IMR-90 (cell line): ENCODE data around the gene AMBRA1. TPM values are rescaled to one million over a fixed set of nuclear protein-coding genes. Genes with fewer than 3 reads are reported as not detected.

Experiments used
- ATAC-seq: fragments of 200-7000 bp; cut with Tn5 transposase; 2 replicates; pipeline ENCODE4 v1.9.1; 2020; ENCODE audit warnings: low read depth, mild to moderate bottlenecking, moderate library complexity
- BruUV-seq: library from RNA; stranded (reverse); fragments of 400-500 nt; replicated peaks from 2 replicates; lab custom pipeline; 2021; lab: Mats Ljungman, UMichigan
- CTCF ChIA-PET: fragments of 300-600 bp; formaldehyde crosslinking; extraction: SDS; loops from one replicate; lab custom pipeline; 2021; ENCODE audit warnings: antibody characterized with exemption; lab: Yijun Ruan, JAX
- POLR2A ChIA-PET: fragments of 300-600 bp; sonication (Branson Sonifier 250); formaldehyde crosslinking; loops from one replicate; lab custom pipeline; 2022; ENCODE audit warnings: antibody characterized with exemption; ENCODE audit not compliant: unreplicated experiment; lab: Charles Lee
- DNase-seq: peaks from one replicate; pipeline ENCODE4 v3.0.0; 2013
- H2AFZ ChIP-seq: replicated peaks from 2 replicates; pipeline ENCODE3; 2013; ENCODE audit warnings: low read length, mild to moderate bottlenecking; ENCODE audit not compliant: poor library complexity
- H2AK5ac ChIP-seq: 2 replicates; pipeline ENCODE4 v1.6.1; 2013; ENCODE audit warnings: low read depth, low read length, inconsistent platforms
- H2AK9ac ChIP-seq: replicated peaks from 2 replicates; pipeline ENCODE3; 2013; ENCODE audit warnings: mild to moderate bottlenecking, low read depth, low read length, moderate library complexity; ENCODE audit not compliant: poor library complexity
- H2BK120ac ChIP-seq: 2 replicates; pipeline ENCODE4 v1.6.1; 2013; ENCODE audit warnings: low read depth, low read length, inconsistent platforms
- H2BK15ac ChIP-seq: 3 replicates; pipeline ENCODE4 v1.6.1; 2013; ENCODE audit warnings: low read depth, low read length, inconsistent platforms
- H2BK20ac ChIP-seq: 2 replicates; pipeline ENCODE4 v1.6.1; 2013; ENCODE audit warnings: low read depth, mild to moderate bottlenecking, inconsistent platforms, low read length, moderate library complexity
- H2BK5ac ChIP-seq: 2 replicates; pipeline ENCODE4 v1.6.1; 2013; ENCODE audit warnings: mild to moderate bottlenecking, low read depth, low read length, inconsistent platforms; ENCODE audit not compliant: poor library complexity, severe bottlenecking
- H3K14ac ChIP-seq: replicated peaks from 2 replicates; pipeline ENCODE4 v1.6.1; 2013; ENCODE audit warnings: low read depth, low read length, inconsistent platforms
- H3K18ac ChIP-seq: 2 replicates; pipeline ENCODE4 v1.6.1; 2013; ENCODE audit warnings: low read depth, low read length, control low read depth
- H3K23ac ChIP-seq: 2 replicates; pipeline ENCODE4 v1.6.1; 2013; ENCODE audit warnings: low read depth, low read length, inconsistent platforms
- H3K27ac ChIP-seq: 2 replicates; pipeline ENCODE4 v1.5.1; 2013; ENCODE audit warnings: mild to moderate bottlenecking, control low read depth, low read length; ENCODE audit not compliant: insufficient read depth
- H3K27me3 ChIP-seq: 2 replicates; pipeline ENCODE4 v1.6.1; 2013; ENCODE audit warnings: low read length; ENCODE audit not compliant: control insufficient read depth, insufficient read depth
- H3K36me3 ChIP-seq: 2 replicates; pipeline ENCODE4 v1.6.1; 2013; ENCODE audit warnings: low read length, mixed read lengths; ENCODE audit not compliant: control insufficient read depth, insufficient read depth
- H3K4ac ChIP-seq: 2 replicates; pipeline ENCODE4 v1.6.1; 2013; ENCODE audit warnings: low read depth, low read length, inconsistent platforms
- H3K4me1 ChIP-seq: 2 replicates; pipeline ENCODE4 v1.6.1; 2013; ENCODE audit warnings: low read length, mixed read lengths; ENCODE audit not compliant: control insufficient read depth, insufficient read depth
- H3K4me2 ChIP-seq: 2 replicates; pipeline ENCODE4 v1.6.1; 2013; ENCODE audit warnings: low read depth, mild to moderate bottlenecking, control low read depth, low read length, moderate library complexity
- H3K4me3 ChIP-seq: 2 replicates; pipeline ENCODE4 v1.5.1; 2013; ENCODE audit warnings: low read depth, mild to moderate bottlenecking, control low read depth, low read length, moderate library complexity; ENCODE audit not compliant: insufficient read depth
- H3K56ac ChIP-seq: 2 replicates; pipeline ENCODE4 v1.6.1; 2013; ENCODE audit warnings: low read length, inconsistent platforms; ENCODE audit not compliant: insufficient read depth; ENCODE audit errors: extremely low read depth
- H3K79me1 ChIP-seq, 2 experiments: 2 replicates each; pipeline ENCODE4 v1.6.1; 2013; ENCODE audit warnings: low read length in 2 of 2, inconsistent platforms in 1 of 2, low read depth in 1 of 2
- H3K9ac ChIP-seq: 2 replicates; pipeline ENCODE4 v1.6.1; 2013; ENCODE audit warnings: low read depth, low read length, control low read depth
- H3K9me1 ChIP-seq: 2 replicates; pipeline ENCODE4 v1.6.1; 2013; ENCODE audit warnings: low read length, inconsistent platforms; ENCODE audit not compliant: insufficient read depth
- H3K9me3 ChIP-seq: 2 replicates; pipeline ENCODE4 v1.6.1; 2013; ENCODE audit warnings: low read length; ENCODE audit not compliant: control insufficient read depth, insufficient read depth
- H4K20me1 ChIP-seq: 2 replicates; pipeline ENCODE4 v1.6.1; 2013; ENCODE audit warnings: low read length, inconsistent platforms; ENCODE audit not compliant: insufficient read depth
- H4K5ac ChIP-seq: 2 replicates; pipeline ENCODE4 v1.6.1; 2013; ENCODE audit warnings: mild to moderate bottlenecking, low read depth, low read length, control low read depth
- H4K8ac ChIP-seq, 2 experiments: 2 replicates each; pipeline ENCODE4 v1.6.1; 2013; ENCODE audit warnings: low read depth in 2 of 2, low read length in 2 of 2, control low read depth in 1 of 2, inconsistent platforms in 1 of 2
- H4K91ac ChIP-seq: 2 replicates; pipeline ENCODE4 v1.6.1; 2013; ENCODE audit warnings: low read depth, low read length, inconsistent platforms; ENCODE audit not compliant: insufficient read depth
- CEBPB ChIP-seq: IDR thresholded peaks from 2 replicates; pipeline ENCODE4 v1.6.1; 2012; ENCODE audit warnings: low read depth, low read length, improper control_type of control experiment
- CTCF ChIP-seq: conservative IDR thresholded peaks from 2 replicates; pipeline ENCODE4 v1.5.1; 2012; ENCODE audit warnings: mild to moderate bottlenecking, low read depth, low read length, improper control_type of control experiment
- ELK1 ChIP-seq: fragments of 150-350 bp; IDR thresholded peaks from 2 replicates; pipeline ENCODE4 v1.6.1; 2016; ENCODE audit warnings: low read depth, mild to moderate bottlenecking, low read length, moderate library complexity, borderline replicate concordance
- MAZ ChIP-seq: IDR thresholded peaks from 2 replicates; pipeline ENCODE4 v1.6.1; 2012; ENCODE audit warnings: low read depth, mild to moderate bottlenecking, low read length, improper control_type of control experiment, moderate library complexity, borderline replicate concordance
- RAD21 ChIP-seq: IDR thresholded peaks from 2 replicates; pipeline ENCODE4 v1.6.1; 2012; ENCODE audit warnings: low read length, improper control_type of control experiment
- SMC3 ChIP-seq: fragments of 150-350 bp; IDR thresholded peaks from 2 replicates; pipeline ENCODE4 v1.6.1; 2016; ENCODE audit warnings: low read depth, mild to moderate bottlenecking, antibody characterized with exemption, low read length, moderate library complexity
- WGBS, 2 experiments: methylation state at CpG; one replicate each; pipeline versions ENCODE4 v1.1.5 to v1.1.7; 2013; ENCODE audit warnings: missing lambda C conversion rate in 2 of 2; ENCODE audit not compliant: insufficient read length in 1 of 2; ENCODE audit errors: extremely low coverage in 2 of 2; 5-methylcytosine and 5-hydroxymethylcytosine counted together
- dilution Hi-C: fragments of 300-500 bp; cut with HindIII; formaldehyde crosslinking; loops from one replicate; pipeline ENCODE4 v1.14.3; 2018; ENCODE audit warnings: low sequenced_read_pairs; ENCODE audit not compliant: unreplicated experiment
- in situ Hi-C: fragments of 300-500 bp; cut with MboI; formaldehyde crosslinking; loops from 3 replicates; pipeline ENCODE4 v1.14.3; 2019; ENCODE audit warnings: low sequenced_read_pairs, inconsistent platforms, mixed read lengths
- intact Hi-C: fragments of 100-400 bp; cut with micrococcal nuclease; formaldehyde crosslinking; loops from 2 replicates; pipeline ENCODE4 v1.10.0; 2022
- polyA plus RNA-seq, 3 experiments: library from polyadenylated mRNA; depleted of rRNA; stranded (reverse); fragments of >200 nt; gene quantifications; 2 replicates each; pipeline ENCODE4 v1.2.3, GENCODE V29; 2012; ENCODE audit warnings: low replicate concordance in 1 of 3
- total RNA-seq: library from RNA; depleted of rRNA; stranded (reverse); fragments of >200 nt; gene quantifications from 2 replicates; pipeline ENCODE4 v1.2.3, GENCODE V29; 2012

AMBRA1 gene
- total and polyA plus RNA-seq, 2 of the 4 experiments (the other 2 are of a cell fraction): 9.4 to 18.3 TPM

- Histone ChIP-seq H3K23ac (no peak overlapping the region), H3K36me3 (no peaks in the 10 kb centered on the region), H2AK9ac (no peak overlapping the region), H2BK5ac (no peak overlapping the region), H3K79me1 (peaks cover 19 to 66% of the 10 kb centered on the region in 2 experiments), H2BK120ac (no peak overlapping the region), H2AFZ (no peak overlapping the region), H2BK15ac (no peak overlapping the region), H3K18ac (no peak overlapping the region), H4K91ac (no peak overlapping the region), H3K4ac (no peak overlapping the region), H3K27me3 (no peaks in the 10 kb centered on the region), H3K14ac (no peak overlapping the region), H3K4me3 (no peak overlapping the region), H2AK5ac (no peak overlapping the region), H2BK20ac (no peak overlapping the region), H4K5ac (no peak overlapping the region), H3K56ac (no peak overlapping the region), H3K27ac (no peak overlapping the region), H3K9ac (no peak overlapping the region), H4K20me1 (peaks cover 60% of the 10 kb centered on the region), H3K4me1 (no peaks in the 10 kb centered on the region), H4K8ac (no peak overlapping the region), H3K9me3 (peaks cover 2% of the 10 kb centered on the region; the same call in 1 of the 2 replicates), H3K4me2 (no peak overlapping the region), H3K9me1 (peaks cover 2% of the 10 kb centered on the region; the same call in 1 of the 2 replicates)
- ChIA-PET POLR2A (no interaction called here), CTCF (interaction anchor here (0.9 to 1.6 kb wide), 9 partner anchors 10 to 142 kb away, joined by 3 to 12 read pairs (median 5); partner anchors contain the start of gene CHRM4)
- BruUV-seq: no TSS peak
- TF ChIP-seq MAZ: peak; percentile 26; the same call in 1 of the 2 replicates
- TF ChIP-seq CEBPB: no peak
- TF ChIP-seq RAD21: peak; percentile 75
- no peak for TF ChIP-seq ELK1
- peak; percentile 88 for TF ChIP-seq CTCF
- peak; percentile 84 for TF ChIP-seq SMC3
- intact Hi-C loops (loop anchor here (1.0 to 2.0 kb wide), 3 partner anchors 38 to 140 kb away; no protein-coding TSS in a partner anchor), in situ Hi-C loops (no loop called here), dilution Hi-C loops (no loop called here)
- ATAC-seq: peak; percentile 97
- peak; percentile 55 for DNase-seq
- no CpG with 5 or more reads among the region's 4 CpGs for WGBS, 2 experiments
Observed at GRCh38 chr11:46529095-46529905, 64.5 kb downstream of the AMBRA1 start.
